Sigmoid colon (tissue), 7 donors: ENCODE measurements around the gene BRD4. TPM values are rescaled to one million over a fixed set of nuclear protein-coding genes. Genes with fewer than 3 reads are reported as not detected.
A peak's percentile ranks its signal among the peaks of the same experiment; 100 is the strongest.

Experiments
- DNase-seq: peaks from one replicate; pipeline ENCODE4 v3.0.0-alpha.2; 2019
- H3K27ac ChIP-seq, 4 donors: fragments of 200-600 bp; sonication (generic); one replicate each; pipeline ENCODE4 v1.5.1; 2016 to 2019; ENCODE audit warnings: mild to moderate bottlenecking in 1 of 4
- H3K27me3 ChIP-seq, 3 donors: fragments of 200-600 bp; sonication (generic); one replicate each; pipeline ENCODE4 v1.5.1; 2019; ENCODE audit warnings: mild to moderate bottlenecking in 1 of 3
- H3K36me3 ChIP-seq, 4 donors: fragments of 200-600 bp; sonication (generic); one replicate each; pipeline ENCODE4 v1.5.1; 2016 to 2019
- H3K4me1 ChIP-seq, 4 donors: fragments of 200-600 bp; sonication (generic); one replicate each; pipeline ENCODE4 v1.5.1; 2017 to 2019
- H3K4me3 ChIP-seq, 4 donors: fragments of 200-600 bp; sonication (generic); one replicate each; pipeline ENCODE4 v1.5.1; 2017 to 2019; ENCODE audit warnings: mild to moderate bottlenecking in 2 of 4, moderate library complexity in 1 of 4
- H3K9me3 ChIP-seq, 4 donors: fragments of 200-600 bp in 3 of 4; sonication (generic) in 3 of 4; one replicate each; pipeline versions ENCODE4 v1.5.1 to v1.6.1; 2013 to 2019
- EP300 ChIP-seq, 4 donors: sonication (generic); formaldehyde crosslinking; IDR thresholded peaks; one replicate each; pipeline ENCODE4 v1.6.1; 2017; ENCODE audit warnings: antibody characterized with exemption in 4 of 4
- POLR2A ChIP-seq, 2 donors: fragments of 450-650 bp; IDR thresholded peaks; one replicate each; pipeline ENCODE4 v1.6.1; 2016; ENCODE audit warnings: antibody characterized with exemption in 2 of 2, mild to moderate bottlenecking in 2 of 2, moderate library complexity in 2 of 2
- POLR2AphosphoS5 ChIP-seq, 4 donors: sonication (generic); formaldehyde crosslinking; IDR thresholded peaks; one replicate each; pipeline ENCODE4 v1.6.1; 2017; ENCODE audit warnings: antibody characterized with exemption in 4 of 4
- WGBS, 2 donors: extraction: QIAGEN DNeasy Blood & Tissue Kit; methylation state at CpG; one replicate each; pipeline ENCODE4 v1.1.7; 2013; 5-methylcytosine and 5-hydroxymethylcytosine counted together
- intact Hi-C: fragments of 100-400 bp; cut with DNase I; formaldehyde crosslinking; loops from one replicate; pipeline ENCODE4 v1.15.1; 2023
- polyA plus RNA-seq, 3 donors: library from polyadenylated mRNA; stranded (reverse); fragments of 200-250 nt; gene quantifications; one replicate each; pipeline ENCODE4 v1.2.3, GENCODE V29; 2013
- total RNA-seq, 4 donors: library from RNA; depleted of rRNA; stranded (reverse); fragments of >200 nt; gene quantifications; one replicate each; pipeline ENCODE4 v1.1.0, GENCODE V29; 2016
- TF ChIP-seq, protein P1 (sequence below), 4 experiments: fragments of 450-650 bp in 3 of 4; fragments of 200-600 bp in 1 of 4; IDR thresholded peaks; one replicate each; pipeline ENCODE4 v1.5.1; 2016 to 2019; ENCODE audit warnings: antibody characterized with exemption in 4 of 4, mild to moderate bottlenecking in 3 of 4, moderate library complexity in 2 of 4
- donor health status: healthy with polysubstance abuse.
- donor health status: Bipolar disorder and iron deficiency.
- donor health status: healthy.

BRD4 gene
- total and polyA plus RNA-seq, 7 donors, result 9.0 to 43.8 (median 20.1) TPM

DNA sequence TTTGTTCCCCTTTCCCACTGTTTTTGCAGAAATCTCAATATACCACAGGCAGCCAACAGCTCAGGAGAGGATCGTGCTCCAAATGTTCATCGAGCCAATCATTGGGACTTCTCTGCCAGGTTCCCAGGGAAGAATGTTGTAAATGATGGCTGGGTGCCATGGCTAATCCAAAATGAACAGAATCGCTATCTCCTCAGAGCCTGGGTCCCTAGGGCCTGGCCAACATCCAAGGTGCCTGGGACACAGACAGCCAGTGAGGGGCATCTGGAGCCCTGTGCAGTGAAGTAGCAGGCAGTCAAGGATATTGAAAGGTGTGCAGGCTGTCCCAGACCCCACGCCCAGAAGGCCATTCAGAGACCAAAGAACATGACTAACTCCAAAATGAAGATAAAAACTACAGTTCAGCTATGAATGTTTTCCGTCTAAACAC, 37.8 kb downstream of the BRD4 start:
- H3K4me3 ChIP-seq, result no peak overlapping the region
- peaks cover 0 to 100% (median 99%) of the 10 kb centered on the region in 4 donors for H3K4me1 ChIP-seq
- DNase-seq, result no peak
- 43 to 75% methylated on average over 5 of the region's 5 CpGs for WGBS, 2 donors
- H3K27me3 ChIP-seq, result no peaks in the 10 kb centered on the region
- H3K36me3 ChIP-seq, result no peaks in the 10 kb centered on the region
- intact Hi-C loops, result no loop called here
- peak overlapping the region in 3 of 4 donors; percentile 52 to 84 (median 79) for H3K27ac ChIP-seq
- no peaks in the 10 kb centered on the region for H3K9me3 ChIP-seq
- TF ChIP-seq, protein P1, sequence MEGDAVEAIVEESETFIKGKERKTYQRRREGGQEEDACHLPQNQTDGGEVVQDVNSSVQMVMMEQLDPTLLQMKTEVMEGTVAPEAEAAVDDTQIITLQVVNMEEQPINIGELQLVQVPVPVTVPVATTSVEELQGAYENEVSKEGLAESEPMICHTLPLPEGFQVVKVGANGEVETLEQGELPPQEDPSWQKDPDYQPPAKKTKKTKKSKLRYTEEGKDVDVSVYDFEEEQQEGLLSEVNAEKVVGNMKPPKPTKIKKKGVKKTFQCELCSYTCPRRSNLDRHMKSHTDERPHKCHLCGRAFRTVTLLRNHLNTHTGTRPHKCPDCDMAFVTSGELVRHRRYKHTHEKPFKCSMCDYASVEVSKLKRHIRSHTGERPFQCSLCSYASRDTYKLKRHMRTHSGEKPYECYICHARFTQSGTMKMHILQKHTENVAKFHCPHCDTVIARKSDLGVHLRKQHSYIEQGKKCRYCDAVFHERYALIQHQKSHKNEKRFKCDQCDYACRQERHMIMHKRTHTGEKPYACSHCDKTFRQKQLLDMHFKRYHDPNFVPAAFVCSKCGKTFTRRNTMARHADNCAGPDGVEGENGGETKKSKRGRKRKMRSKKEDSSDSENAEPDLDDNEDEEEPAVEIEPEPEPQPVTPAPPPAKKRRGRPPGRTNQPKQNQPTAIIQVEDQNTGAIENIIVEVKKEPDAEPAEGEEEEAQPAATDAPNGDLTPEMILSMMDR (IDR thresholded peaks at IDR 0.05), result no peak
- TF ChIP-seq POLR2A (IDR thresholded peaks at IDR 0.05), result no peak
- TF ChIP-seq POLR2AphosphoS5 (IDR thresholded peaks at IDR 0.05), result no peak
- no peak for TF ChIP-seq EP300 (IDR thresholded peaks at IDR 0.05)

DNA sequence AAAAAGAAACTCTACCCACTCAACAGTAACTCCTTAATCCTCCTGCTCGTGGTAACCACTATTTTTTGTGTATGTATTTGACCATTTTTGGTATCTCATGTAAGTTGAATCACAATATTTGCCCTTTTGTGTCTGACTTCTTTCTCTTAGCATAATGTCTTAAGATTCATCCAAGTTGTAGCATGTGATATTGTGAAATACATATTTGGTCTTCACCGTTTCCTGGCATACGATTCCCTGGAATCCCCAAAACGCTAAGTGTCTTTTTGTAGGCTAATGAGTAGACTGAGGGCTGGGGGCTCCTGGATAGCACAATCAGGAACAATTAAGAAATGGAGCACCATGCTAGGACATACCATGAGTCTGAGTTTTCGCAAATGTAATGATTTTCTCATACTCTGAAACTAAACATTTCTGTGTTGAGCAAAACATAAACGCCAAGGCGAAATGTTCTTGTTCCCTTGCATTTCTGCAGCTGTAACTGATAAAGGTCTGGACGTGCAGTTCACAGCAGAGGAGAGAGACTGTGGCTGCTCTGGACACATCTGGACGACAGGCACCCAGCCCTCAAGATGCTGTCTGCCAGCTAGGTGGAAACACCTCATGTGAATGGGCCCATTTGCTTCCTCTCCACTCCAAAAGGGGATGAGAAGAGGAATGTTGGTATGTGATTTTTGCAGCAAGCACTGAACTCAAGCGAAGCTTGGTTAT, 38.4 kb downstream of the BRD4 start:
- peak in 2 of 4 donors; percentile 11 to 39 for TF ChIP-seq POLR2AphosphoS5 (IDR thresholded peaks at IDR 0.05)
- no peak for TF ChIP-seq POLR2A (IDR thresholded peaks at IDR 0.05)
- WGBS, 2 donors, result 74 to 83% methylated on average over 10 of the region's 10 CpGs
- no peaks in the 10 kb centered on the region for H3K9me3 ChIP-seq
- DNase-seq, result no peak
- H3K4me1 ChIP-seq, result peaks cover 0 to 100% (median 99%) of the 10 kb centered on the region in 4 donors
- intact Hi-C loops, result no loop called here
- no peaks in the 10 kb centered on the region for H3K36me3 ChIP-seq
- H3K4me3 ChIP-seq, result no peak overlapping the region
- H3K27me3 ChIP-seq, result no peaks in the 10 kb centered on the region
- H3K27ac ChIP-seq, result peak overlapping the region; percentile 3 to 84 (median 66)

DNA sequence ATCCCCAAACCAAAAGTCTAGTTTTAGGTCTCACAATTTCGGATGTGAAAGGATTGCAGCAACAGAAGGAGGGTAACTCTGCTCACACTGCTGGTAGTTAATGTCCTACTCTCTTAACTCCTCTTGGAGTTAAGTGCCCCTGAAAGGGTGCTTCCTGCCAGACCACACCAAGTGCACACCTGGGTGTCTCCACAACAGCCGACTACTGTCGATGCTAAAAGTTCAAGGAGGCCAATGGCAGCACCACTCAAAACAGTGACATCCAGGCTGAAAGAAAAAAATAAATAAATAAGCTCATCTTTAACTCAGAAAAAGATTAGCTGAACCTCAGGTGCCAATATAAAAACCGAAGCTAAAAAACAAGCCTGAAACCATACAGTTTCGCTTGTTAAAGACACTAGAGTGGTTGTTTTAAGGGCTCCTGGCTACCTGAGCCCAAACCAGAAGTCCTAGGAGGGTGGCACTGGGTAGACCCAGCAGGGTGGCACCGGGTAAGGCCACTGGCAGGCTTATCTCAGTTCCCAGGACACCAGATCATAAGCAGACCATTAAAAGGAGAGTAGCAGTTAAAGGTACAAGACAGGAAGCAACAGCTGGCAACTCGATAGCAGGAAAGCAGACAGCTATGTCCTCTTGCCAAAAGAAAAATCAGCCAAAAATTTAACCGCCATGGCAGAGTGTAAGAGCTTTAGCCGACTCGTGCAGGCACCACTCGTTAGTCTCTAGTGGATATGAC, 39.3 kb downstream of the BRD4 start:
- H3K27me3 ChIP-seq, result no peaks in the 10 kb centered on the region
- no peaks in the 10 kb centered on the region for H3K36me3 ChIP-seq
- no peak for TF ChIP-seq POLR2A (IDR thresholded peaks at IDR 0.05)
- TF ChIP-seq POLR2AphosphoS5 (IDR thresholded peaks at IDR 0.05), result peak in 1 of 4 donors; percentile 19
- H3K4me3 ChIP-seq, result no peak overlapping the region
- no peaks in the 10 kb centered on the region for H3K9me3 ChIP-seq
- peak overlapping the region; percentile 3 to 84 (median 66) for H3K27ac ChIP-seq
- 38 to 58% methylated on average over 11 of the region's 11 CpGs for WGBS, 2 donors
- intact Hi-C loops, result no loop called here
- H3K4me1 ChIP-seq, result peaks cover 0 to 100% (median 99%) of the 10 kb centered on the region in 4 donors
- no peak for DNase-seq

DNA sequence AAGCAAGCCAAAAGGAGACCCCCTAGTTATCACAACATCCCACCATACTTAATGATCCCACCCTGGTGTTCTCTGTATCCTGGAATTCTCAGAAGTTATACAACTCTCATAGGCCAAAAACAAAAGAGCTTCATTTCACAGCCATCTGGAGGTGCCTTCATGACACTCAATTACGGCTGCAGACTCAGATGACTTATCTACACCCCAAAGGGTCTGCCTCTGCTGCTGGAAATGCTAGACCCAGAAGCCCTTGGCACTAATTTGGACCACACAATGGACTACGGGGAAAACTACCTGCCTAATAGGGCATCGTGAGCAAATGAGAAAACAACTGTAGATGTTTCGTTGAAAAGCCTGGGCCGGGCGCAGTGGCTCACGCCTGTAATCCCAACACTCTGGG, 40.2 kb downstream of the BRD4 start:
- Histone ChIP-seq H3K4me3 (no peak overlapping the region), H3K9me3 (no peaks in the 10 kb centered on the region), H3K27ac (peak overlapping the region in 2 of 4 donors; percentile 10 to 24), H3K4me1 (peaks cover 0 to 100% (median 99%) of the 10 kb centered on the region in 4 donors), H3K36me3 (no peaks in the 10 kb centered on the region), H3K27me3 (no peaks in the 10 kb centered on the region)
- intact Hi-C loops, result no loop called here
- TF ChIP-seq, protein P1 (IDR thresholded peaks at IDR 0.05), result no peak
- TF ChIP-seq EP300 (IDR thresholded peaks at IDR 0.05) (no peak), POLR2AphosphoS5 (IDR thresholded peaks at IDR 0.05) (no peak), POLR2A (IDR thresholded peaks at IDR 0.05) (no peak)
- DNase-seq, result no peak
- 96 to 97% methylated on average over 7 of the region's 7 CpGs for WGBS, 2 donors

DNA sequence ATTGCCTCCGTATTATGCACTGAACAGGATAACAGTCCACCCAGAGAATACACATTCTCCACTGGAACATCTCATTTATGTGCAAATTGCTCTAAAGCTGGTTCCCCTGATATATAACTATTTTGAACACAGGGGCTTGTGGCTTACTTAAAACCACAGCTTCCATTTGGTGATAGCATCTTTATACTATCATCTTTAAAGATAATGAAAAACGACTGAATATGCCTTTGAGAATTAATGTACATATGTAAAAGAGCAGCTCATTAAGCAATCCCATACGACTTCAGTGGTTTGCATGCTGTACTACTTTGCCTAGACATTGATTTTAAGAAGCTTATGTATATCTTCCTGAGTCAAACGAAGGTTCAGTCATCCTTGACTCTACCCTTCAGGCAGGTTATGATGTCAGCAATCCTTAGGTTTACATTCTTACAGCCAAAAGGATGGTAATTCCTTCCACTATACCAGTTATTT, 40.8 kb downstream of the BRD4 start:
- intact Hi-C loops, result no loop called here
- Histone ChIP-seq H3K4me3 (no peak overlapping the region), H3K36me3 (no peaks in the 10 kb centered on the region), H3K27me3 (no peaks in the 10 kb centered on the region), H3K4me1 (peaks cover 0 to 100% (median 99%) of the 10 kb centered on the region in 4 donors), H3K9me3 (no peaks in the 10 kb centered on the region), H3K27ac (peak overlapping the region in 1 of 4 donors; percentile 24)
- TF ChIP-seq POLR2A (IDR thresholded peaks at IDR 0.05) (no peak), EP300 (IDR thresholded peaks at IDR 0.05) (no peak), POLR2AphosphoS5 (IDR thresholded peaks at IDR 0.05) (no peak)
- TF ChIP-seq, protein P1 (IDR thresholded peaks at IDR 0.05), result no peak
- 45 to 70% methylated on average over 4 of the region's 4 CpGs for WGBS, 2 donors
- DNase-seq, result no peak
